Kidney epithelial cell (primary cell): ENCODE results near the gene NRXN2. TPM values are rescaled to one million over a fixed set of nuclear protein-coding genes. Genes with fewer than 3 reads are reported as not detected.

Experiments used
- DNase-seq: peaks from one replicate; pipeline ENCODE4 v3.0.0-alpha.2; 2010; ENCODE audit warnings: low read depth
- H3K27me3 ChIP-seq: 2 replicates; pipeline ENCODE4 v1.6.0; 2011; ENCODE audit warnings: low read length; ENCODE audit not compliant: control insufficient read depth, insufficient read depth
- H3K36me3 ChIP-seq: 2 replicates; pipeline ENCODE4 v1.5.1; 2011; ENCODE audit warnings: low read length; ENCODE audit not compliant: control insufficient read depth, insufficient read depth
- H3K4me3 ChIP-seq: 2 replicates; pipeline ENCODE4 v1.5.1; 2011; ENCODE audit warnings: low read depth, mild to moderate bottlenecking, control low read depth, low read length
- CTCF ChIP-seq: IDR thresholded peaks from 2 replicates; pipeline ENCODE4 v1.5.1; 2011; ENCODE audit warnings: mild to moderate bottlenecking, moderate library complexity, low read length, control low read depth, inconsistent platforms; ENCODE audit not compliant: insufficient read depth, poor library complexity, severe bottlenecking
- total RNA-seq: library from RNA; depleted of rRNA; stranded (reverse); fragments of >200 nt; gene quantifications from 2 replicates; pipeline ENCODE4 v1.2.3, GENCODE V29; 2015

Gene NRXN2
- total RNA-seq, 1 donor from 2014 or later = not detected

DNA sequence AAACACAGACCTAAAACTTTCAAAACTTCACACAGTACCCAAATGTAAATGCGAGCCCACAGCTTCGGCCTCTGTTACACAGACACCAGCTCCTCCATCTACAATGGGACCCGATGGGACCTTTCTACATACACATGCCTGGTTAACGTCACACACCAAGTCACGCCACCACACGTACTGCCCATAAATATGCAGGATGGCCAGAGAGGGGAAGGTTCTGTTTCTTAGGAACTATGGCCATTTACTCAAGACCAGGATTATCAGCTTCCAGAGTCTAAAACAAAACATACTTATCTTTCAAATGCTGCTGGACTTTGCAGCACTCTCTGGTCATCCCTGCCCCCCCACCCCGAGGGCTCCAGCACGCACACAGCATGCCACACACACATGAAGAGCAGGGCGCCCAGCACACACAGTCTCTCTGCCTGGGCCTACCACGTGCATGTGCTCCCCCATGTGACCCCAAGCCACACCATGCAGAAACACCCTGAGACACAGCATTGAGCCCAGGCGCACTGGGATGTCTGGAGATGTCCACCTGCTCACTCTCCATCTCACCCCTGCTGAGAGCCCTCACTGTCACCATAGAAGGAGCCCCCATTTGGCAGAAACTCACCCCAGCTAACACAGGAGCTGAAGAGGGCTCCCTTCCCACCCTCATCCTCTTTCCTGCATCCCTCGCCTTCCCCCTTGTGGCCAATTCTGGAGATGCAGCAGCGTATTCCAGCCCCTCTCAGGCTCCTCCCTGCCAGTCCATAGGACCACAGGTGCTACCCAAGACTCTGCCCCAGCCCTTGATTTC is 70.2 kb downstream of the NRXN2 start:
- Histone ChIP-seq H3K27me3 (peaks cover 30% of the 10 kb centered on the region), H3K36me3 (no peaks in the 10 kb centered on the region)
- no peak for DNase-seq

GRCh38 chr11:64650923-64651523 is 72.0 kb downstream of the NRXN2 start:
- peak; percentile 46 for TF ChIP-seq CTCF
- Histone ChIP-seq H3K27me3 (peaks cover 46% of the 10 kb centered on the region), H3K4me3 (no peak overlapping the region), H3K36me3 (no peaks in the 10 kb centered on the region)
- no peak for DNase-seq

More for the DNA sequence above, 70.2 kb downstream of the NRXN2 start:
- no peak overlapping the region for H3K4me3 ChIP-seq
- peak; percentile 95 for TF ChIP-seq CTCF

GRCh38 chr11:64649291-64649697 is 73.7 kb downstream of the NRXN2 start:
- H3K36me3 ChIP-seq = no peaks in the 10 kb centered on the region
- H3K27me3 ChIP-seq = peaks cover 56% of the 10 kb centered on the region
- H3K4me3 ChIP-seq = no peak overlapping the region
- DNase-seq = no peak
- peak; percentile 50 for TF ChIP-seq CTCF

GRCh38 chr11:64648551-64648950 is 74.4 kb downstream of the NRXN2 start:
- H3K4me3 ChIP-seq = no peak overlapping the region
- no peak for TF ChIP-seq CTCF
- no peak for DNase-seq
- peaks cover 63% of the 10 kb centered on the region for H3K27me3 ChIP-seq
- H3K36me3 ChIP-seq = no peaks in the 10 kb centered on the region

DNA sequence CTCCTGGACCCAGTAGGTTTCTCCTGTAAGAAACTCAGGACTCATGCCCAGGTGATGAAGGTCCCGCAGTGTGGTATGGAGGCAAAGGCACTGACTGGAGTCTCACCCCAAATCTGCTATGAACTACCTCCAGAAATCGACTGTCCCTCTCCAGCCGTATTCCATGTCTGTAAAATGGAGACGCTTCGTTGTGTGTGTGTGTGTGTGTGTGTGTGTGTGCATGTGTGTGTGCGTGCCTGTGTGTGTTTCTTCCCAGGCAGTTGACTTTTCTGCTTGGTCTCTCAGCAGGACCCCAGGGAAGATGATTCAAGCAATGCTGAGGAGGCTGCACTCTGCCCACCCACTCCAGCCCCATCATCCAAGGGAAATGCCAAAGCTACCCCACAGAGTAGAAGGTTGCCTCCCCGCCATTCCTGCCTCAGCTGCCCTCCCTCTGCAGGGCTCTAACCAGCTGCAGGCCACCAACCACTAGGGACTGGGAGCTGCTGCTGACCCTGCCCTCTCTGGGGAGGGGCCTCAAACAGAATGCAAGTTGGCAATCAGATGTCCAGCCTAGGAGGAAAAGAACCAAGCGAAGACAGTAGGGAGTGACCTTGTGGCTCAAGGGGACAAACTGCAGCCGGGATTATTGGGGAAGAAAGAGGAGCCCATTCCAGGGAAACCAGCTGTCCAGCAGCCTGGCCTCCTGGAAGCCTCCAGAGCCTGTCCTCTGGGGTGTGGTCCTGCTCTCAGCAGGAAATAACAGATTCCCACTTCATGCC is 75.8 kb downstream of the NRXN2 start:
- H3K36me3 ChIP-seq = no peaks in the 10 kb centered on the region
- no peak for DNase-seq
- H3K27me3 ChIP-seq = peaks cover 75% of the 10 kb centered on the region
- H3K4me3 ChIP-seq = no peak overlapping the region
- no peak for TF ChIP-seq CTCF
